CD1c-positive myeloid dendritic cell (primary cell): Measurements from ENCODE around the gene IRAG1.

ENCODE experiments used
- DNase-seq: peaks from one replicate; pipeline ENCODE4 v3.0.0-alpha.2; 2016; ENCODE audit errors: extremely low spot score

Gene IRAG1

GRCh38 chr11:10669258-10670033 lies 24.1 kb downstream of the IRAG1 start:
- no peak for DNase-seq

GRCh38 chr11:10667521-10667885 lies 26.1 kb downstream of the IRAG1 start:
- DNase-seq: no peak

GRCh38 chr11:10666556-10667520 lies 26.7 kb downstream of the IRAG1 start:
- DNase-seq: no peak

GRCh38 chr11:10664496-10664895 lies 29.1 kb downstream of the IRAG1 start:
- no peak for DNase-seq

- DNase-seq: peak; percentile 18
These were observed 29.6 kb downstream of the IRAG1 start for GRCh38 chr11:10663990-10664389.

DNA sequence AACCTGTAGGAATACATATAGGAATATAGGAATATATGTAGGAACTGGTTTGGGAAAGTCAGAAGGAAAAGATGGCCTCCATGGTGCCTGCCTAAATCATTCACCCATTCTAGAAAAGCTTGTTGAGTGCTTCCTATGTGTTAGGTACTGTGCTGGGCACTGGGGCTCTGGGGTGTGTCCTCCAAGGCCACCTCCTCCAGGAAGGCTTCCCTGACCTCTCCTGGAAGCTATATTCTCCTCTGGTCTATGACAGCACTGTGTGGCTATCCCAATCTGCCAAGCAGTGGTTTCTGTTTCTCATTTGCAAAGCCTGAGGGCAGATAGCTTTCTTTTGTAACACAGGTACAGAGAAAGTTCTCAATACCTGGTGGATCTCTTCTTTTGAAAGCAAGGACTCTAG lies 30.2 kb downstream of the IRAG1 start:
- DNase-seq: no peak

GRCh38 chr11:10660323-10660722 lies 33.2 kb downstream of the IRAG1 start:
- no peak for DNase-seq

DNA sequence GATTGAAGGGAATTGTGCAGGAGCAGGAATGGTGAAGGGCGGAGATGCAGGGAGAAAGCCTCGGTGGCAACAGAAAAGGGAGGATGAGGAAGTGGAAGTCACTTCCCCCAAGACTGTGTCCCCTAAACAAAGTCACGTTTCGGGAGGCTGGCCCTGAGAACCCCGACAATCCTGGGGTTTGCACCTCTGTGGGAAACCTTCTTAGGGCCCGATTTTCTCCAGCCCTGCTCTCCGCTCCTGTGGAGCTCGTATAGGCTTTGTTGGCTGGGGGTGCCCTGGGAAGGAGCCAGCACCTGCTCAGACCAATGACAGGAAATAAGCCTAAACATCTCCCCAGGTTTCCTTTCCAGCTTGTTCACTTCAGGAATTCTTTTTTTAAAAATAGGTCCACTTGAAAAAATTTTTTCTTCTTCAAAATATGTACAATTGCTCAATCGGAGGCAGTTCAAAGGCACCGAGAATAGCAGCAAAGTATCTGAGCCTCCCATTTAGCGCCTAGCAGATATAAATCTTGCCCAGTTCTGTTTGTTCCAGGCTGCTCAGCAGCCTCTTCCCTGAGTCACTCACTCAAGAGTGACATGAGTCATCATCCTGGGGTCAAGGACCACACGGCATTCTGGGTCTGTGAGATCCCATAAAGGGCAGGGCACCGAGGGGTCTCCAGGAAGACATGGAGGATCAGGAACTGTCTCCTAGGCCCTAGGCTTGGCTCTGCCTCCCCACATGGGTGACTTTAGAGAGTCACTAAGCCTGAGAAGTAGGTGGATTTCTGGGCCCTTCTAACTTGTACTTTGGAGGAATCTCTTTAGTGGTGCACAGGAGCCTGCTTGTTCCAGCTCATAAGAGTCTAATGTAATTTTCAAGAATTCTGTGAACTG lies 34.0 kb downstream of the IRAG1 start:
- peak; percentile 59 for DNase-seq

DNA sequence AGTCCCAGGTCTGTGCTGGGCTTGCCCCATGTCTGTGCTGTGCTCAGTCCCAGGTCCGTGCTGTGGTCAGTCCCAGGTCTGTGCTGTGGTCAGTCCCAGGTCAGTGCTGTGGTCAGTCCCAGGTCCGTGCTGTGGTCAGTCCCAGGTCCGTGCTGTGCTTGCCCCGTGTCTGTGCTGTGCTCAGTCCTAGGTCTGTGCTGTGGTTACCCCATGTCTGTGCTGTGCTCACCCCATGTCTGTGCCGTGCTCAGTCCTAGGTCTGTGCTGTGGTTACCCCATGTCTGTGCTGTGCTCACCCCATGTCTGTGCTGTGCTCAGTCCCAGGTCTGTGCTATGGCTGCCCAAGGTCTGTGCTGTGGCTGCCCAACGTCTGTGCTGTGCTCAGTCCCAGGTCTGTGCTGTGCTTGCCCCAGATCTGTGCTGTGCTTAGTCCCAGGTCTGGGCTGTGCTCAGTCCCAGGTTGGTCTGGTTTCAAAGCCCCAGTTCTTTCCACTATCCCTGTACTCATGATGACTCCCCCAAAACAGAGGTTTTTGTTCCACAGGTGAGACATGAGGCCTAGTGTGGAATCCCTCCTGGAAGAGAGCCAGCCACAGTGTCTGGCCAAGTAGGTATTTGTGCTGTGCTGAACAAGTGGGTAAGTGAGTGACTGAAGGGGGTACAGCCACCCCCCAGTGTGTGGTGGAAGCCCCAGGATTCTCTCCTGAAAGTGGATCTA lies 34.8 kb downstream of the IRAG1 start:
- no peak for DNase-seq

DNA sequence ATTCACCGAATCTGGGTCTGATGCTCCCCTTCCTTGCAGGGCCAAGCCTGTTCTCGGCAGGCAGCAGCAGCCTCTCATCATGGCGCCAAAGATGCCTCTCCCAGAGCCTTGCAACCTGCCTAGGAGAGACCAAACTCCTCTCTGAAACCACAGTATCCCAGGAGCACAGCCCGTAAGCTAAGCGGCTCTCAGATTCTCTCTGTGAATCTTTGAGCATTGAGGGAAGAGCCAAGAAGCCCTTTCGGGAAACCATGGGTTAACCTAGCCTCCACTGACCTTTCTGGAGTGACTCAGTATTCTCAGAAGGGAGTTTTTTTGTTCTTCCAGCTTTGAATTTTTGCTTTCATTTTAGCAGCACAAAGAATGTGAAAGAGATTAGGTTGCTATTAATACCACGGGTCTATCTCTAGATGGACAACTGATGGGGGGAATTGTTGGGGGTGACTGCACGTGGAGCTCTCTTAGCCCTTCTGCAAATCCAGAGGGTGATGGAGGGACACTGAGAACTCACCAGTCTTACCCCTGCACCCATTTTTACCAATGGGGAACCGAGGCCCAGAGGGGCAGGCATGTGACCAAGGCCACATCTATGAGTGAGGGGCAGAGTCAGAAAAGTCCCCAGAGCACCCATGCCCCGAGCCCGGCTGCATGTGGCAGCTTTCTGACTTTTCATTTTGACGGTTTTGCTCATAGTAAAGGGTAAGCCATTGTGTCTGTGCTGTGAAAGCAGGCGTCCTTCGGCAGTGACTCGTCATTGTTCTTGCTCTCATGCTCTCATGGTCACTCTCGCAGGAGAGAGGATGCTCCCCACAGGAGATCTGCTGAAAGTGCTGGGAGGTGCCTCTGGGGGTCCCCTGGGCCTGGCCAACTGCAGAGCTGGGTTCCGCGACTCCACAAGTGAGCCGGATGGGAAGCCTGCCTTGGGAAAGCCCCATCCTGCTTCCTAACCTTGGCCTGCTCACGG lies 36.0 kb downstream of the IRAG1 start:
- peak; percentile 25 for DNase-seq

DNA sequence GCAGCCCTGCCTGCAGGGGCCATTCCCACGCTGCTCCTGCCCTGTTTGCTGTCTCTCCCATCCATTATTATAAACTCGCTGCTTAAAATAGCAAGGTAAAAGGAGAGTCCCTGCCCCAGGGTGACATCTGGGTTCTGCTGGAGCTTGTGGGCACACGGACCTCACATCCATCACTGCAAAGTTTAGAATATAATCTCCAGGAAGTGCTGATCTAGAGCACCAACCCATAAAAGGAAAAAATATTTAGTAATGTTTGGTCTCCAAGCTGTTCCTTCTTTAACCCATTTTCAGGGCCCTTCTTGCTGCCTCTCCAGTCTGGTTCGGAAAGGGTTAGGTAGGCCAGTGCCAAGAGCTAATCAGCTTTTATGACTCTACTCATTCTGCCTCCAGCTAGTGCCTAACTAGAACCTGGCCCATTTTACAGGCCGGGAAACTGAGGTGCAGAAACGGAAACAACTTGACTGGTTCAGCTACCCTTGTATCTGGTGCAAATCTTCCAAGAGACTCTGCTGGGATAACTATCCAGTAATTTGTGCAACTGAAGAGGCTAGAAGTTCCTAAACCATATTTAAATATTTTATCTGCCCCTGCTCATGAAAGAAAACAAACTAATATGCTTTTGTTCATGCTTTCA lies 37.5 kb downstream of the IRAG1 start:
- DNase-seq: no peak

GRCh38 chr11:10655227-10655626 lies 38.3 kb downstream of the IRAG1 start:
- DNase-seq: peak; percentile 41

GRCh38 chr11:10654811-10655150 lies 38.8 kb downstream of the IRAG1 start:
- DNase-seq: no peak

DNA sequence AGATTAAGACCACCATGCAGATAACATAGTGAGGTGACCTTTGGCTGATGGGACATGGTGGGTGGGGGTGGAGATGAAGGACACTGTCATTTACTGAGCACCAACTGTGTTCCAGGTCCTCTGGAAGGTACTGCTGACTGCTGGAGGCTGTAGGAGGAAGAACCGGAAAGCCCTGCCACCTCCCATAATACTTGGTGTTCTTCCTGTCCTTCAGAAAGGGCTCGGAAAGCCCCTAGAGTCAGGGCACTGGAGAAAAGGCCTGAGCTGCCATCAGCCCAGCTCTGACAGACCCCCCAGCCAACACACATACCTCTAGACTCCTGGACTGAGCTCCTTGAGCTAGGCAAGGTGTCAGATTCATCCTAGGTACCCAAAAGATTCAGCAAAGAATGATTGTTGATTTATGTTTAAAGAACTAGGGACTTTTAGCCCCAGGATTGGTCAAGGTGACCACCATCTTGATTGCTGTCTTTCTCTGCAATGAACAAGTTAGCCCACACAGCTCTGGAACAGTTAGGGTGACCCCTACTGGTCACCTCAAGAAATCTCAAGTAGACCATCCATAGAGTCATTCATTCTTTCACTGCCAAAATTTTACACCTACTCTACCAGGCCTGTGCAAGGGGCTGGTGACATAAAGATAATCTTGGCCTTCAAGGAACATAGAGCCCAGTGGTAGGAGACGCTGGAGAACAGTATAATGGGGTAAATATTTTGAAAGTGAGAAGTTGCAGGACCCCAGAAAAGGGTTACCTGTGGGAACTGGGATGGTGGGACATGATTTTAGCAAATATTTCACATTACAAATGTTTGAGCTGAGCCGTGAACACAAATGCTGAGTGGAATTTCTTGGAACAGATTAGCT lies 39.4 kb downstream of the IRAG1 start:
- peak; percentile 70 for DNase-seq

GRCh38 chr11:10653261-10653660 lies 40.3 kb downstream of the IRAG1 start:
- no peak for DNase-seq

GRCh38 chr11:10651656-10652361 lies 41.7 kb downstream of the IRAG1 start:
- no peak for DNase-seq

DNA sequence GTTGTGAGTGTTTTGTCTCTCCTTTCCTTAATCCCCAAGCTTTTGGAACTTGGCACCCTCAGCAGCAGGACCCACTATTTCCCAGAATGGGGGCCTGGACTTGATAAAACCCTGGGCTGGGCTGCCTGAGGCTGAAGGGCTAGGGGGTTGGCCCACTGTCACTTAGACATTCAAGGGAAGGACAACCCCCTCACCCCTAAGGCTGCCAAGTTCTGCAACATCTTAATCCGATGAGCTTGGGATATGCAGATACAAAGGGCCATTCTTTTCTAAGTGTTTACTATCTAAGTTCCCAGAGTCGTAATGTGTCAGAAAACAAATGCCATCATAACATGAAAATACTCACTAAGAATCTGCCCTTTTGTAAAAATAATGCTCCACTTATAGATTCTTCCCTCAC lies 42.9 kb downstream of the IRAG1 start:
- no peak for DNase-seq

- no peak for DNase-seq
These were observed 43.4 kb downstream of the IRAG1 start for GRCh38 chr11:10650166-10650565.
